ENCODE measurements around the gene TFF2. TPM values are rescaled to one million over a fixed set of nuclear protein-coding genes. Genes with fewer than 3 reads are reported as not detected.

The TFF2 gene
- total and polyA plus RNA-seq, 2 experiments from 2014 or later, result not detected

GRCh38 chr21:42308161-42308913, 42.5 kb downstream of the TFF2 start:
- TF ChIP-seq EZH2 (IDR thresholded peaks at IDR 0.05; ENCODE audit: insufficient read depth, poor library complexity, severe bottlenecking) (no peak), EZH2phosphoT487 (IDR thresholded peaks at IDR 0.05; ENCODE audit: insufficient read depth, low read depth) (no peak)
- no peaks in the 10 kb centered on the region for H3K9me2 ChIP-seq (ENCODE audit: insufficient read depth)
- no peaks in the 10 kb centered on the region for H3K9me3 ChIP-seq (ENCODE audit: low read depth)
- no peak overlapping the region for H3K4me3 ChIP-seq
- no peak overlapping the region for H3K9ac ChIP-seq
- no peak overlapping the region for H3K4me2 ChIP-seq (ENCODE audit: unreplicated experiment)
- peaks cover 29% of the 10 kb centered on the region for H3K27me3 ChIP-seq (replicated peaks; ENCODE audit: insufficient read depth)
- H2AFZ ChIP-seq, result no peak overlapping the region
- H3K4me1 ChIP-seq (ENCODE audit: insufficient read depth), result no peaks in the 10 kb centered on the region
- WGBS, 2 experiments (ENCODE audit: low coverage in 1 of 2, low lambda C conversion rate in 2 of 2, missing lambda C conversion rate in 2 of 2), result 35 to 36% methylated on average over 16 to 17 of the region's 17 CpGs
- no peaks in the 10 kb centered on the region for H4K20me1 ChIP-seq (ENCODE audit: insufficient read depth)
- no peaks in the 10 kb centered on the region for H3F3A ChIP-seq (ENCODE audit: insufficient read depth)
- H3K36me3 ChIP-seq (ENCODE audit: low read depth), result no peaks in the 10 kb centered on the region
- in situ Hi-C loops (cut with MboI), result no loop called here
- no peaks in the 10 kb centered on the region for H3K79me2 ChIP-seq (ENCODE audit: insufficient read depth)
- H3K27ac ChIP-seq, result no peak overlapping the region
- DNase-seq, result no peak

DNA sequence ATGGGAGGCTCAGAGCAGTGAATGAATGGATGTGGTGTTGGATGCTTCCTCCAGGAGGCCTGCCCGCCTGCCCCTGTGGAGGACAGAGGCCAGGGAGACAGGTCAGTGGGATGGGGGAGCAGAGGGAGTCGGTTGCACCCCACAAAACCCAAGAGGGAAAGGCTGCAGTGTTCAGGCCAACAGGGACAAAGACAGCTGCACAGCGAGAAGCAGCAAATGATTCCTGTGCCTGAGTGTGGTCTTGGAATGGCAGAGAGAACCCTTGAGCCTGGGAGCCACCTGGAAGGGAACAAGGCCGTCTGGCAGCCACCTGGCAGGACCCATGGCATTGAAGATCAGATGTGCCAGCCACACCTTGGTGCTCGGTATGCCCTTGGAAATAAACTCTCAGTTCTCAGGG, 43.7 kb downstream of the TFF2 start:
- no peak overlapping the region for H3K4me2 ChIP-seq (ENCODE audit: unreplicated experiment)
- no peaks in the 10 kb centered on the region for H3K79me2 ChIP-seq (ENCODE audit: insufficient read depth)
- no peaks in the 10 kb centered on the region for H3F3A ChIP-seq (ENCODE audit: insufficient read depth)
- no peak for DNase-seq
- H3K36me3 ChIP-seq (ENCODE audit: low read depth), result no peaks in the 10 kb centered on the region
- H3K4me3 ChIP-seq, result no peak overlapping the region
- TF ChIP-seq EZH2 (IDR thresholded peaks at IDR 0.05; ENCODE audit: insufficient read depth, poor library complexity, severe bottlenecking), result no peak
- TF ChIP-seq EZH2phosphoT487 (IDR thresholded peaks at IDR 0.05; ENCODE audit: insufficient read depth, low read depth), result no peak
- no peak overlapping the region for H2AFZ ChIP-seq
- H3K27me3 ChIP-seq (replicated peaks; ENCODE audit: insufficient read depth), result peaks cover 29% of the 10 kb centered on the region
- no peak overlapping the region for H3K9ac ChIP-seq
- no peaks in the 10 kb centered on the region for H4K20me1 ChIP-seq (ENCODE audit: insufficient read depth)
- WGBS, 2 experiments (ENCODE audit: low coverage in 1 of 2, low lambda C conversion rate in 2 of 2, missing lambda C conversion rate in 2 of 2), result 2 to 17% methylated on average over 5 of the region's 5 CpGs
- no peaks in the 10 kb centered on the region for H3K9me2 ChIP-seq (ENCODE audit: insufficient read depth)
- no peak overlapping the region for H3K27ac ChIP-seq
- in situ Hi-C loops (cut with MboI), result no loop called here
- no peaks in the 10 kb centered on the region for H3K4me1 ChIP-seq (ENCODE audit: insufficient read depth)
- no peaks in the 10 kb centered on the region for H3K9me3 ChIP-seq (ENCODE audit: low read depth)

- 46 to 53% methylated on average over 17 of the region's 17 CpGs for WGBS, 2 experiments (ENCODE audit: low coverage in 1 of 2, low lambda C conversion rate in 2 of 2, missing lambda C conversion rate in 2 of 2)
- no peak for DNase-seq
Measured at GRCh38 chr21:42306366-42307035, 44.3 kb downstream of the TFF2 start.

DNA sequence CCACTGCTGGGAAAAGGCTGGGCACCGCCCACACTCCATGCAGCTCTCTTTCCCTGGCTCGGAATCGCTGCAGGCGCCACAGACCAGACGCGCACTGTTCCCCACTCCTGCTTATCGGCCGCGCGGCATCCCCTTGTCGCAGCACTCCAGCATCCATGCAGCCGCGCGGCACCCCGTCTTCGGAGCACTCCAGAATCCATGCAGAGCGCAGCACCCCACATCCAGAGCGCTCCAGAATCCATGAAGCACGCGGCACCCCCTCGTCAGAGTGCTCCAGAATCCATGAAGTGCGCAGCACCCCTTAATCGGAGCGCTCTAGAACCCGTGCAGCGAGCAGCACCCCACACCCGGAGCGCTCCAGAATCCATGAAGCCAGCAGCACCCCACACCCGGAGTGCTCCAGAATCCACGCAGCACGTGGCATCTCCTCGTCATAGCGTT, 45.1 kb downstream of the TFF2 start:
- no peaks in the 10 kb centered on the region for H3F3A ChIP-seq (ENCODE audit: insufficient read depth)
- H3K27me3 ChIP-seq (replicated peaks; ENCODE audit: insufficient read depth), result peaks cover 29% of the 10 kb centered on the region
- H3K4me3 ChIP-seq, result no peak overlapping the region
- DNase-seq, result no peak
- H3K9ac ChIP-seq, result no peak overlapping the region
- H3K79me2 ChIP-seq (ENCODE audit: insufficient read depth), result no peaks in the 10 kb centered on the region
- no peak overlapping the region for H3K27ac ChIP-seq
- H3K4me2 ChIP-seq (ENCODE audit: unreplicated experiment), result no peak overlapping the region
- 77 to 80% methylated on average over 30 to 33 of the region's 33 CpGs for WGBS, 2 experiments (ENCODE audit: low coverage in 1 of 2, low lambda C conversion rate in 2 of 2, missing lambda C conversion rate in 2 of 2)
- no peaks in the 10 kb centered on the region for H3K9me2 ChIP-seq (ENCODE audit: insufficient read depth)
- H3K9me3 ChIP-seq (ENCODE audit: low read depth), result no peaks in the 10 kb centered on the region
- H2AFZ ChIP-seq, result no peak overlapping the region
- H4K20me1 ChIP-seq (ENCODE audit: insufficient read depth), result no peaks in the 10 kb centered on the region
- no peaks in the 10 kb centered on the region for H3K36me3 ChIP-seq (ENCODE audit: low read depth)
- in situ Hi-C loops (cut with MboI), result no loop called here
- no peaks in the 10 kb centered on the region for H3K4me1 ChIP-seq (ENCODE audit: insufficient read depth)
- no peak for TF ChIP-seq EZH2phosphoT487 (IDR thresholded peaks at IDR 0.05; ENCODE audit: insufficient read depth, low read depth)
- TF ChIP-seq EZH2 (IDR thresholded peaks at IDR 0.05; ENCODE audit: insufficient read depth, poor library complexity, severe bottlenecking), result no peak

More at GRCh38 chr21:42306366-42307035, 44.3 kb downstream of the TFF2 start:
- Histone ChIP-seq H3K9me2 (ENCODE audit: insufficient read depth) (no peaks in the 10 kb centered on the region), H3K79me2 (ENCODE audit: insufficient read depth) (no peaks in the 10 kb centered on the region), H3K27me3 (replicated peaks; ENCODE audit: insufficient read depth) (peaks cover 29% of the 10 kb centered on the region), H3K9me3 (ENCODE audit: low read depth) (no peaks in the 10 kb centered on the region), H3K4me2 (ENCODE audit: unreplicated experiment) (no peak overlapping the region), H3K36me3 (ENCODE audit: low read depth) (no peaks in the 10 kb centered on the region), H2AFZ (no peak overlapping the region), H3F3A (ENCODE audit: insufficient read depth) (no peaks in the 10 kb centered on the region), H3K27ac (no peak overlapping the region), H3K4me1 (ENCODE audit: insufficient read depth) (no peaks in the 10 kb centered on the region), H3K4me3 (no peak overlapping the region), H4K20me1 (ENCODE audit: insufficient read depth) (no peaks in the 10 kb centered on the region), H3K9ac (no peak overlapping the region)
- in situ Hi-C loops (cut with MboI), result no loop called here
- TF ChIP-seq EZH2phosphoT487 (IDR thresholded peaks at IDR 0.05; ENCODE audit: insufficient read depth, low read depth), result no peak

All from GM23248 (cell line).